WTC11 (cell line): ENCODE measurements around the gene WNK2. TPM values are rescaled to one million over a fixed set of nuclear protein-coding genes. Genes with fewer than 3 reads are reported as not detected.
A peak's percentile ranks its signal among the peaks of the same experiment; 100 is the strongest.

ENCODE experiments used
- ATAC-seq: fragments of 200-7000 bp; cut with Tn5 transposase; 2 replicates; pipeline ENCODE4 v1.10.0; 2021; ENCODE audit warnings: mild to moderate bottlenecking, moderate library complexity
- CTCF ChIA-PET: fragments of 300-600 bp; sonication (Branson Sonifier 250); formaldehyde crosslinking; loops from one replicate; lab custom pipeline; 2021; ENCODE audit warnings: antibody characterized with exemption; lab: Charles Lee
- POLR2A ChIA-PET: fragments of 350-600 bp; sonication (Branson Sonifier 250); formaldehyde crosslinking; loops from one replicate; lab custom pipeline; 2021; ENCODE audit warnings: antibody characterized with exemption; lab: Charles Lee
- DNase-seq: peaks from one replicate; pipeline ENCODE4 v3.0.0; 2021; ENCODE audit warnings: low spot score
- H3K27ac Mint-ChIP-seq: 2 replicates; pipeline ENCODE4 v1.8.0; 2021; ENCODE audit warnings: mixed read lengths
- H3K27me3 Mint-ChIP-seq: 2 replicates; pipeline ENCODE4 v1.8.0; 2021; ENCODE audit warnings: low read depth, mild to moderate bottlenecking, moderate library complexity, mixed read lengths
- H3K36me3 Mint-ChIP-seq: 2 replicates; pipeline ENCODE4 v1.8.0; 2021; ENCODE audit warnings: mixed read lengths
- H3K4me1 Mint-ChIP-seq: 2 replicates; pipeline ENCODE4 v1.8.0; 2022; ENCODE audit warnings: mixed read lengths
- H3K4me3 Mint-ChIP-seq: 2 replicates; pipeline ENCODE4 v1.8.0; 2021; ENCODE audit warnings: mild to moderate bottlenecking, moderate library complexity, mixed read lengths
- H3K9me3 Mint-ChIP-seq: 2 replicates; pipeline ENCODE4 v1.8.0; 2021; ENCODE audit warnings: mixed read lengths
- ARID4B ChIP-seq: sonication (generic); formaldehyde crosslinking; IDR thresholded peaks from 2 replicates; pipeline ENCODE4 v1.8.0; 2023; ENCODE audit warnings: missing genetic modification reagents, mild to moderate bottlenecking, borderline replicate concordance
- ETV6 ChIP-seq: sonication (generic); formaldehyde crosslinking; IDR thresholded peaks from 2 replicates; pipeline ENCODE4 v1.8.1; 2022; ENCODE audit warnings: mild to moderate bottlenecking, missing genetic modification reagents
- HMGXB4 ChIP-seq: sonication (generic); formaldehyde crosslinking; IDR thresholded peaks from 2 replicates; pipeline ENCODE4 v1.8.1; 2023; ENCODE audit warnings: mild to moderate bottlenecking, moderate library complexity, missing genetic modification reagents
- IRF2 ChIP-seq: sonication (generic); formaldehyde crosslinking; IDR thresholded peaks from 2 replicates; pipeline ENCODE4 v1.8.0; 2022; ENCODE audit warnings: low read depth, missing genetic modification reagents, borderline replicate concordance
- MYBL2 ChIP-seq: sonication (generic); formaldehyde crosslinking; IDR thresholded peaks from 2 replicates; pipeline ENCODE4 v1.8.1; 2023; ENCODE audit warnings: mild to moderate bottlenecking, moderate library complexity, missing genetic modification reagents
- TCF7 ChIP-seq: sonication (generic); formaldehyde crosslinking; IDR thresholded peaks from 2 replicates; pipeline ENCODE4 v1.8.0; 2022; ENCODE audit warnings: mild to moderate bottlenecking, low read depth, missing genetic modification reagents, moderate library complexity
- TP53 ChIP-seq: sonication (generic); formaldehyde crosslinking; IDR thresholded peaks from 2 replicates; pipeline ENCODE4 v1.8.1; 2023; ENCODE audit warnings: mild to moderate bottlenecking, missing genetic modification reagents
- total RNA-seq: library from RNA; stranded (reverse); gene quantifications from 3 replicates; pipeline ENCODE4 v1.2.3, GENCODE V29; 2021
- TF ChIP-seq, protein P1 (sequence below): fragments of 250-450 bp; sonication (Bioruptor Pico); IDR thresholded peaks from 2 replicates; pipeline ENCODE4 v2.1.2; 2022; ENCODE audit warnings: mild to moderate bottlenecking, moderate library complexity
- TF ChIP-seq, protein P2 (sequence below): sonication (generic); formaldehyde crosslinking; IDR thresholded peaks from 2 replicates; pipeline ENCODE4 v1.8.1; 2023; ENCODE audit warnings: mild to moderate bottlenecking, missing genetic modification reagents, moderate library complexity
- TF ChIP-seq, protein P3 (sequence below): fragments of 200-600 bp; IDR thresholded peaks from 2 replicates; pipeline ENCODE4 v1.8.0; 2022; ENCODE audit warnings: antibody characterized with exemption

WNK2 gene
- total RNA-seq, 1 experiment from 2014 or later: 120 TPM

DNA sequence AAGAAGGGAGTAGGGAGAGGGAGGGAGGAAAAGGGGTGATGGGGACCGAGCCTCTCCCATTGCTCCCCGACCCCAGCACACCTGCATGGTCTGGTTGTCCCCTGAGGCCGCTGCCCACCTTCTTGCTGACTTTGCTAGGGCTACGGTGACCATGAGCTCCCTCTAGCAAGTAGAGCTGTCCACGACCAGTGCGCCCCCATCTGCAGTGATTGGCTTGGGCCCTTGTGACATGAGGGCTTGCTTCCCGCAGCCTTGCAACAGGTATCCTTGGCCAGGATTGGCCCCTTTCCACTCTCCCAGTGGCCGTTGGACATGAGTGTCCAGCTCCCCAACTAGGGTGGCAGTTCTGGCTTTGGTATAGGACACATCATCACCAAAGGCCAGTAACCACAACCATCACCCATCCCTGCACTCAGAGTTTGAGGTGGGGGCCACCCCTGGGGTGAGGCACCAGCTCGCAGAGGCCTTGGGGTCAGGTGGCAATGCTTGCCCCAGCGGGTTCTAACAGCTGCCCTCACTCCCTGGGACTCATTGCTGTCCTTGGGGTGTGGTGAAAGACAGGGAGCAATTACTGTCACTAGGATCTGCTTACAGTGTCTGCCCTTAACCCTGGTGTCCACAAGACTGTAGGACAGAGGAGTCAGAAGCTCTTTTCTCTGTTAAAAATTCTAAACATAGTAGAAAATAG lies 32.7 kb upstream of the WNK2 start:
- TF ChIP-seq, protein P1, sequence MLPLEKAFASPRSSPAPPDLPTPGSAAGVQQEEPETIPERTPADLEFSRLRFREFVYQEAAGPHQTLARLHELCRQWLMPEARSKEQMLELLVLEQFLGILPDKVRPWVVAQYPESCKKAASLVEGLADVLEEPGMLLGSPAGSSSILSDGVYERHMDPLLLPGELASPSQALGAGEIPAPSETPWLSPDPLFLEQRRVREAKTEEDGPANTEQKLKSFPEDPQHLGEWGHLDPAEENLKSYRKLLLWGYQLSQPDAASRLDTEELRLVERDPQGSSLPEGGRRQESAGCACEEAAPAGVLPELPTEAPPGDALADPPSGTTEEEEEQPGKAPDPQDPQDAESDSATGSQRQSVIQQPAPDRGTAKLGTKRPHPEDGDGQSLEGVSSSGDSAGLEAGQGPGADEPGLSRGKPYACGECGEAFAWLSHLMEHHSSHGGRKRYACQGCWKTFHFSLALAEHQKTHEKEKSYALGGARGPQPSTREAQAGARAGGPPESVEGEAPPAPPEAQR (CRISPR knock-in tag): no peak
- TF ChIP-seq HMGXB4 (CRISPR knock-in tag): no peak
- no peak for TF ChIP-seq TP53 (CRISPR knock-in tag)
- TF ChIP-seq TCF7 (CRISPR knock-in tag): no peak
- TF ChIP-seq, protein P2, sequence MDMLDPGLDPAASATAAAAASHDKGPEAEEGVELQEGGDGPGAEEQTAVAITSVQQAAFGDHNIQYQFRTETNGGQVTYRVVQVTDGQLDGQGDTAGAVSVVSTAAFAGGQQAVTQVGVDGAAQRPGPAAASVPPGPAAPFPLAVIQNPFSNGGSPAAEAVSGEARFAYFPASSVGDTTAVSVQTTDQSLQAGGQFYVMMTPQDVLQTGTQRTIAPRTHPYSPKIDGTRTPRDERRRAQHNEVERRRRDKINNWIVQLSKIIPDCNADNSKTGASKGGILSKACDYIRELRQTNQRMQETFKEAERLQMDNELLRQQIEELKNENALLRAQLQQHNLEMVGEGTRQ (CRISPR knock-in tag): no peak
- TF ChIP-seq ARID4B: no peak
- TF ChIP-seq IRF2 (CRISPR knock-in tag): no peak
- CTCF ChIA-PET: interaction anchor here (0.6 to 1.4 kb wide), 9 partner anchors 12 to 416 kb away, joined by 3 to 6 read pairs (median 3); partner anchors contain the start of gene NINJ1

GRCh38 chr9:93154293-93154903 lies 29.5 kb upstream of the WNK2 start:
- Mint-ChIP-seq H3K4me3 (no peak overlapping the region), H3K36me3 (no peaks in the 10 kb centered on the region), H3K27ac (no peak overlapping the region), H3K9me3 (no peaks in the 10 kb centered on the region; the same call in 1 of the 2 replicates), H3K27me3 (peaks cover 2% of the 10 kb centered on the region; the same call in 1 of the 2 replicates), H3K4me1 (no peaks in the 10 kb centered on the region)
- CTCF ChIA-PET: interaction anchor here (0.6 to 3.1 kb wide), 100 partner anchors 9 to 673 kb away, joined by 3 to 67 read pairs (median 4); partner anchors contain the start of genes FGD3, NINJ1, PHF2 and WNK2
- ATAC-seq (peak; percentile 93), DNase-seq (peak; percentile 91)
- POLR2A ChIA-PET: interaction anchor here (0.6 to 1.0 kb wide), 2 partner anchors 10 to 20 kb away, joined by 3 to 4 read pairs; partner anchors contain the start of gene NINJ1
- TF ChIP-seq, protein P3, sequence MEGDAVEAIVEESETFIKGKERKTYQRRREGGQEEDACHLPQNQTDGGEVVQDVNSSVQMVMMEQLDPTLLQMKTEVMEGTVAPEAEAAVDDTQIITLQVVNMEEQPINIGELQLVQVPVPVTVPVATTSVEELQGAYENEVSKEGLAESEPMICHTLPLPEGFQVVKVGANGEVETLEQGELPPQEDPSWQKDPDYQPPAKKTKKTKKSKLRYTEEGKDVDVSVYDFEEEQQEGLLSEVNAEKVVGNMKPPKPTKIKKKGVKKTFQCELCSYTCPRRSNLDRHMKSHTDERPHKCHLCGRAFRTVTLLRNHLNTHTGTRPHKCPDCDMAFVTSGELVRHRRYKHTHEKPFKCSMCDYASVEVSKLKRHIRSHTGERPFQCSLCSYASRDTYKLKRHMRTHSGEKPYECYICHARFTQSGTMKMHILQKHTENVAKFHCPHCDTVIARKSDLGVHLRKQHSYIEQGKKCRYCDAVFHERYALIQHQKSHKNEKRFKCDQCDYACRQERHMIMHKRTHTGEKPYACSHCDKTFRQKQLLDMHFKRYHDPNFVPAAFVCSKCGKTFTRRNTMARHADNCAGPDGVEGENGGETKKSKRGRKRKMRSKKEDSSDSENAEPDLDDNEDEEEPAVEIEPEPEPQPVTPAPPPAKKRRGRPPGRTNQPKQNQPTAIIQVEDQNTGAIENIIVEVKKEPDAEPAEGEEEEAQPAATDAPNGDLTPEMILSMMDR: peak; percentile 92
- TF ChIP-seq ETV6 (CRISPR knock-in tag): no peak
- TF ChIP-seq, protein P2 (CRISPR knock-in tag): no peak
- TF ChIP-seq MYBL2 (CRISPR knock-in tag): no peak
- no peak for TF ChIP-seq TP53 (CRISPR knock-in tag)

More for the DNA sequence above, 32.7 kb upstream of the WNK2 start:
- Mint-ChIP-seq H3K4me1 (no peaks in the 10 kb centered on the region), H3K36me3 (no peaks in the 10 kb centered on the region), H3K27me3 (no peaks in the 10 kb centered on the region), H3K4me3 (no peak overlapping the region), H3K9me3 (peaks cover 13% of the 10 kb centered on the region), H3K27ac (no peak overlapping the region)
- DNase-seq (no peak), ATAC-seq (peak; percentile 61)
- POLR2A ChIA-PET: no interaction called here
